GM12872 (cell line): ENCODE results near the gene FLNB.

Experiments used
- CTCF ChIP-seq: IDR thresholded peaks from 3 replicates; pipeline ENCODE4 v1.5.1; 2011; ENCODE audit warnings: low read depth, mild to moderate bottlenecking, low read length, moderate library complexity; ENCODE audit not compliant: insufficient read depth

FLNB gene

DNA sequence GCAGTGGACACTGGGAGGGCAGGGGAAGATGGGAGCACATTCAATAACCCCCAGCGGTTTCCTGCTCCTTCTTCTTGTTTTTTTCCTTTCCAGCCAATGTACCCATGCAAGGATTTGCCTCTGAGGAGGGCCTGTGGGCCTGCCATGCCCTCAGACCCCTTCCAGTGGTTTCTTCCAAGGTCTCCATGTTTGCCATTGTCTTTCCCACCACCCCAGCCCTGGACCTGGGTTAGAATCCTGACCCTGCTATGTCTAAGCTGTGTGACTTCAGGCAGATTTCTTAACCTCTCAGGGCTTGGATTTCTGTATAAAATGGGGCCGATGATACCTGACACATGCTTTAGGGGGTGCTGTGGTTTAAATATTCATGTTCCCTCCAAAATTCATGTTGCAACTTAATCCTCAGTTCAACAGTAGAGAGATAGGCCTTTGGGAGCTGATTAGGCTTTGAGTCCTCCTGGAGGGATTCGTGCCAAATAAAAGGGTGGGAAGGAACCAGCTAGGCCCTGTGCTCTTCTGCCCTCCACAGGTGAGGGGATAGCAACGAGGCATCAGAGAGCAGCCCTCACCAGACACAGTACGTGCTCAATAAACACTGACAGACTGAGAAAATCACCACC, 46.3 kb upstream of the FLNB start:
- peak; percentile 40; the same call in 2 of the 3 replicates for TF ChIP-seq CTCF

DNA sequence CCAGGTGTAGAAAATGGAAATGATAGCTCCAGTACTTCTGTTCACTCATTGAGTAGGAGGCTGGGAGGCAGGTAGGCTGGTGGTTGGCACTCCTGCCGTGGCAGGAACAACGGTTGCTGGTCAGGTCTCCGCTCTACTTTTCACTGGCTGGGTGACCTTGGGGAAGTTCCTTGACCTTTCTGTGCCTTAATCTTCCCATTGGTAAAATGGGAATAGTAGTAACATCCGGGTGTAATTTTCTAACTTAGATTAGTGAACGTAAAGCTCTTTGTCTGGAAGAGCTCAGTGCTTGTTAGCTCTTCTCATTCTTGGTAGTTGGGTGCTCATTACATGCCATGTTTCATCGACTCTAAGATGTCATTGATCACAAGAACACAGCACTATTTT, 45.8 kb upstream of the FLNB start:
- TF ChIP-seq CTCF: no peak

- no peak for TF ChIP-seq CTCF
These were observed 44.3 kb upstream of the FLNB start for GRCh38 chr3:57963811-57964346.

DNA sequence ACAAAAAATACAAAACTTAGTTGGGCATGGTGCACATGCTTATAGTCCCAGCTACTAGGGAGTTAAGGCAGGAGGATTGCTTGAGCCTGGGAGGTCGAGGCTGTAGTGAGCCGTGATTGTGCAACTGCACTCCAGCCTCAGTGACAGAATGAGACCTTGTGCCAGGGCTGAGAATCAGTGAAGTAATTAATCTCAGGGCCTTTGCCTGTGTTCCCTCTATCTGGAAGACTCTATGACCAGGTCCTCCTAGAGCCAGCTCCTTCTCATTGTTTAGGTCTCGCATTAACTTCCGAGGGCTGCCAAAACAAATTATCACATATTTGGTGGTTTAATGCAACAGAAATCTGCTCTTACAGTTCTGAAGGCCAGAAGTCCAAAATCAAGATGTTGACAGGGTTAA, 41.4 kb upstream of the FLNB start:
- TF ChIP-seq CTCF: no peak

DNA sequence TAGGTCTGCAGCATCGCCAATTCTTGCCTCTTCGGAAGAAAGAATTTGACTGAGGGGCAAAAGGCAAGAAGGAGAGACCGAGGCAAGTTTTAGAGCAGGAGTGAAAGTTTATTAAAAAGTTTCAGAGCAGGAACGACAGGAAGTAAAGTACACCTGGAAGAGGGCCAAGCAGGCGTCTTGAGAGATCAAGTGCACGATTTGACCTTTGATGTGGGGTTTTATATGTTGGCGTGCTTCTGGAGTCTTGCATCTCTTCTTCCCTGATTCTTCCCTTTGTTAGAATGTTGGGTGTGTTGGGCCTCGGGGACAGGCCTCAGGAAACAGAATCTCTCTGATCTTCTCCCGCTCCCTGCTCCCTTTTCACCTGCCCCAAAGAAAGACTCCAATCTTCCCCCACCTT, 40.6 kb upstream of the FLNB start:
- no peak for TF ChIP-seq CTCF

DNA sequence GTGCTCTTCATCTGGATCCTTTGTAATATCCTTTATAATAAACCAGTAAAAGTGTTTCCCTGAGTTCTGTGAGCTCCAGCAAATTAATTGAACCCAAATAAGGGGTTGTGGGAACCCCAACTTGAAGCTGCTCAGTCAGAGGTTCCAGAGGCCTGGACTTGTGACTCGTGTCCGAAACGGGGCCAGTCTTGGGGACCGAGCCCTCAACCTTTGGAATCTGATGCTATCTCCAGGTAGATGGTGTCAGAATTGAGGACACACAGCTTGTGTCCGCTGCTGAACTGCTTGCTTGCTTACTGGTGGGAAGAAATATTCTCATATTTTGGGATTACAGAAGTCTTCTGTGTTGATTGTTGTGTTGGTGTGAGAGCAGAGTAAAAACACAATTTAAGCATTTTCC, 39.7 kb upstream of the FLNB start:
- no peak for TF ChIP-seq CTCF

GRCh38 chr3:57971975-57972374, 36.2 kb upstream of the FLNB start:
- TF ChIP-seq CTCF: no peak
